ENCODE results near the gene MAGEF1.

Gene MAGEF1

GRCh38 chr3:184741259-184741556 is 29.3 kb upstream of the MAGEF1 start:
- no peak for TF ChIP-seq TCF4 (CRISPR knock-in tag; IDR thresholded peaks at IDR 0.05; ENCODE audit: borderline replicate concordance)
- no peak for TF ChIP-seq OSR1 (CRISPR knock-in tag; IDR thresholded peaks at IDR 0.05)
- no peak for TF ChIP-seq TOX (CRISPR knock-in tag; IDR thresholded peaks at IDR 0.05; ENCODE audit: borderline replicate concordance)
- no peak for TF ChIP-seq GLIS3 (CRISPR knock-in tag; IDR thresholded peaks at IDR 0.05)
- no peak for TF ChIP-seq CREB5 (CRISPR knock-in tag; IDR thresholded peaks at IDR 0.05; ENCODE audit: low read depth)
- TF ChIP-seq RARB (CRISPR knock-in tag; IDR thresholded peaks at IDR 0.05): no peak
- no peak for TF ChIP-seq SNAI2 (CRISPR knock-in tag; IDR thresholded peaks at IDR 0.05)
- TF ChIP-seq ZFP3 (CRISPR knock-in tag; IDR thresholded peaks at IDR 0.05): no peak
- TF ChIP-seq CSRNP3 (CRISPR knock-in tag; IDR thresholded peaks at IDR 0.05): no peak
- TF ChIP-seq ESRRG (CRISPR knock-in tag; IDR thresholded peaks at IDR 0.05): no peak
- TF ChIP-seq ZNF8 (CRISPR knock-in tag; IDR thresholded peaks at IDR 0.05): no peak
- TF ChIP-seq ZC3H10 (CRISPR knock-in tag; IDR thresholded peaks at IDR 0.05): no peak
- TF ChIP-seq ZNF565 (CRISPR knock-in tag; conservative IDR thresholded peaks at IDR 0.05; ENCODE audit: low read depth): no peak
- no peak for ATAC-seq

GRCh38 chr3:184740509-184741258 is 28.8 kb upstream of the MAGEF1 start:
- ATAC-seq: peak; percentile 57
- TF ChIP-seq ESRRG (CRISPR knock-in tag; IDR thresholded peaks at IDR 0.05): no peak
- no peak for TF ChIP-seq TSHZ2 (CRISPR knock-in tag; IDR thresholded peaks at IDR 0.05)

- no peak for TF ChIP-seq OSR1 (CRISPR knock-in tag; IDR thresholded peaks at IDR 0.05)
- TF ChIP-seq ZFP3 (CRISPR knock-in tag; IDR thresholded peaks at IDR 0.05): peak; percentile 98
- no peak for ATAC-seq
Observed at GRCh38 chr3:184739594-184740505, 28.0 kb upstream of the MAGEF1 start.

GRCh38 chr3:184738982-184739381 is 27.1 kb upstream of the MAGEF1 start:
- no peak for ATAC-seq
- TF ChIP-seq CSDC2 (CRISPR knock-in tag; IDR thresholded peaks at IDR 0.05) (no peak), ESRRG (CRISPR knock-in tag; IDR thresholded peaks at IDR 0.05) (no peak), OSR1 (CRISPR knock-in tag; IDR thresholded peaks at IDR 0.05) (no peak), ZNF565 (CRISPR knock-in tag; conservative IDR thresholded peaks at IDR 0.05; ENCODE audit: low read depth) (no peak), ZFP30 (CRISPR knock-in tag; IDR thresholded peaks at IDR 0.05) (no peak)

GRCh38 chr3:184738506-184738890 is 26.6 kb upstream of the MAGEF1 start:
- ATAC-seq: no peak
- TF ChIP-seq ARNTL (CRISPR knock-in tag; IDR thresholded peaks at IDR 0.05; ENCODE audit: borderline replicate concordance, low read depth) (no peak), ZFP3 (CRISPR knock-in tag; IDR thresholded peaks at IDR 0.05) (no peak), RARB (CRISPR knock-in tag; IDR thresholded peaks at IDR 0.05) (no peak), PPARA (CRISPR knock-in tag; IDR thresholded peaks at IDR 0.05; ENCODE audit: borderline replicate concordance) (no peak), TOX (CRISPR knock-in tag; IDR thresholded peaks at IDR 0.05; ENCODE audit: borderline replicate concordance) (no peak), CREB5 (CRISPR knock-in tag; IDR thresholded peaks at IDR 0.05; ENCODE audit: low read depth) (no peak), PATZ1 (CRISPR knock-in tag; IDR thresholded peaks at IDR 0.05; ENCODE audit: borderline replicate concordance) (no peak), TCF4 (CRISPR knock-in tag; IDR thresholded peaks at IDR 0.05; ENCODE audit: borderline replicate concordance) (no peak), ZFP30 (CRISPR knock-in tag; IDR thresholded peaks at IDR 0.05) (no peak), CSRNP3 (CRISPR knock-in tag; IDR thresholded peaks at IDR 0.05) (no peak), ISL1 (CRISPR knock-in tag; IDR thresholded peaks at IDR 0.05) (no peak), ZNF565 (CRISPR knock-in tag; conservative IDR thresholded peaks at IDR 0.05; ENCODE audit: low read depth) (no peak), OSR1 (CRISPR knock-in tag; IDR thresholded peaks at IDR 0.05) (no peak), ESRRG (CRISPR knock-in tag; IDR thresholded peaks at IDR 0.05) (no peak), ZC3H10 (CRISPR knock-in tag; IDR thresholded peaks at IDR 0.05) (no peak), BACH2 (CRISPR knock-in tag; IDR thresholded peaks at IDR 0.05; ENCODE audit: borderline replicate concordance) (no peak)
